Erythroblast (primary cell): ENCODE data around the gene DDX42.

Experiments used
- GATA1 ChIP-seq: IDR thresholded peaks from 2 replicates; pipeline ENCODE4 v1.6.1; 2011; ENCODE audit warnings: low read depth, mild to moderate bottlenecking, control low read depth, low read length, moderate library complexity
- POLR2A ChIP-seq: IDR thresholded peaks from 2 replicates; pipeline ENCODE4 v1.6.1; 2011; ENCODE audit warnings: mild to moderate bottlenecking, low read length

- TF ChIP-seq POLR2A (no peak), GATA1 (no peak)
Measured at GRCh38 chr17:63853260-63853659, 79.3 kb downstream of the DDX42 start.
